ENCODE measurements around the gene THBS1.

The THBS1 gene

GRCh38 chr15:39553947-39554693, 26.8 kb upstream of the THBS1 start:
- TF ChIP-seq, protein P1, sequence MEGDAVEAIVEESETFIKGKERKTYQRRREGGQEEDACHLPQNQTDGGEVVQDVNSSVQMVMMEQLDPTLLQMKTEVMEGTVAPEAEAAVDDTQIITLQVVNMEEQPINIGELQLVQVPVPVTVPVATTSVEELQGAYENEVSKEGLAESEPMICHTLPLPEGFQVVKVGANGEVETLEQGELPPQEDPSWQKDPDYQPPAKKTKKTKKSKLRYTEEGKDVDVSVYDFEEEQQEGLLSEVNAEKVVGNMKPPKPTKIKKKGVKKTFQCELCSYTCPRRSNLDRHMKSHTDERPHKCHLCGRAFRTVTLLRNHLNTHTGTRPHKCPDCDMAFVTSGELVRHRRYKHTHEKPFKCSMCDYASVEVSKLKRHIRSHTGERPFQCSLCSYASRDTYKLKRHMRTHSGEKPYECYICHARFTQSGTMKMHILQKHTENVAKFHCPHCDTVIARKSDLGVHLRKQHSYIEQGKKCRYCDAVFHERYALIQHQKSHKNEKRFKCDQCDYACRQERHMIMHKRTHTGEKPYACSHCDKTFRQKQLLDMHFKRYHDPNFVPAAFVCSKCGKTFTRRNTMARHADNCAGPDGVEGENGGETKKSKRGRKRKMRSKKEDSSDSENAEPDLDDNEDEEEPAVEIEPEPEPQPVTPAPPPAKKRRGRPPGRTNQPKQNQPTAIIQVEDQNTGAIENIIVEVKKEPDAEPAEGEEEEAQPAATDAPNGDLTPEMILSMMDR (IDR thresholded peaks at IDR 0.05; ENCODE audit: low read length): no peak
- TF ChIP-seq EZH2 (optimal IDR thresholded peaks at IDR 0.05; ENCODE audit: low read depth, low read length) (no peak), EZH2phosphoT487 (IDR thresholded peaks at IDR 0.05; ENCODE audit: low read length) (no peak)
- Histone ChIP-seq H3K79me2 (ENCODE audit: low read length) (no peaks in the 10 kb centered on the region), H3K4me3 (ENCODE audit: low read length) (peak overlapping the region; percentile 15), H2AFZ (ENCODE audit: low read length) (no peak overlapping the region), H3K9me2 (replicated peaks; ENCODE audit: insufficient read depth, low read length) (no peaks in the 10 kb centered on the region), H3K4me2 (ENCODE audit: low read depth, low read length) (peak overlapping the region; percentile 71), H4K20me1 (ENCODE audit: insufficient read depth, low read length) (no peaks in the 10 kb centered on the region), H3K4me1 (ENCODE audit: low read length) (peaks cover 35% of the 10 kb centered on the region), H3F3A (ENCODE audit: insufficient read depth, low read length) (peaks cover 12% of the 10 kb centered on the region), H3K27me3 (replicated peaks; ENCODE audit: insufficient read depth, low read length) (no peaks in the 10 kb centered on the region), H3K27ac (ENCODE audit: low read length) (peak overlapping the region; percentile 46; the same call in 1 of the 2 replicates), H3K36me3 (replicated peaks; ENCODE audit: insufficient read depth, low read length) (no peaks in the 10 kb centered on the region), H3K9ac (ENCODE audit: low read length) (peak overlapping the region; percentile 7; the same call in 1 of the 2 replicates), H3K9me3 (replicated peaks; ENCODE audit: insufficient read depth, low read length) (no peaks in the 10 kb centered on the region)
- DNase-seq: peak; percentile 37

DNA sequence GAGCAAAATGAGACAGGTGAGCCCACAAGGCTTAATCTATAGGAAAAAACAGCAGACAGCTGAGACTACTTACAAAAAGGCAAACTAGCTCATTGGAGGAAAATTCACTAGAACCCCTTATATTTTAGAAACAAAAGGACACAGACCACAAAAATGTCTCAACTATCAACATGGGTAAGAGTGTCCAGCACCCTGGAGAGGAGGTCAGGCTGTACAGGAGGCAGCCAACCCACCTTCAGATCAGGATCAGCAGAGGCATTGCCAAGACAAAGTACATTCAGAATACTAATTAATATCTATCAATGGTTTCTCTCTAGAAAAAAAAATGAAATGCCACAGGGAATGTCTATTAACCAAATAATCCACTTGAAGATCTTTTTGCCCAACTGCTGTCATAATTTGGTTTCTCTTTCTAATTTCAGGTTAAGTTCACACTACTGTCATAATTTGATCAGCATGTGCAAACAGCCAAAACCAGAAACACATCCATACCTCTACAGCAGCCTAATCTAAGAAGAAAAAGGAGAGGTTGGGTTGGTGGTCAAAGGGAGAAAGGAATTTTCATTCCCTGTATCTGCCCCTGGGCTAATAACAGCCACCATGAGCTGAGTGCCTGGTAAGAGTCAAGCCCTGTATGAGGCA, 26.0 kb upstream of the THBS1 start:
- Histone ChIP-seq H3K4me3 (ENCODE audit: low read length) (peak overlapping the region; percentile 15; the same call in 1 of the 2 replicates), H3K4me1 (ENCODE audit: low read length) (peaks cover 35% of the 10 kb centered on the region), H3K36me3 (replicated peaks; ENCODE audit: insufficient read depth, low read length) (no peaks in the 10 kb centered on the region), H3K9ac (ENCODE audit: low read length) (peak overlapping the region; percentile 7; the same call in 1 of the 2 replicates), H3K79me2 (ENCODE audit: low read length) (no peaks in the 10 kb centered on the region), H3K9me2 (replicated peaks; ENCODE audit: insufficient read depth, low read length) (no peaks in the 10 kb centered on the region), H3K27ac (ENCODE audit: low read length) (peak overlapping the region; percentile 46; the same call in 1 of the 2 replicates), H4K20me1 (ENCODE audit: insufficient read depth, low read length) (no peaks in the 10 kb centered on the region), H3K27me3 (replicated peaks; ENCODE audit: insufficient read depth, low read length) (no peaks in the 10 kb centered on the region), H3F3A (ENCODE audit: insufficient read depth, low read length) (peaks cover 12% of the 10 kb centered on the region), H3K9me3 (replicated peaks; ENCODE audit: insufficient read depth, low read length) (no peaks in the 10 kb centered on the region), H3K4me2 (ENCODE audit: low read depth, low read length) (peak overlapping the region; percentile 71), H2AFZ (ENCODE audit: low read length) (no peak overlapping the region)
- DNase-seq: peak; percentile 36
- TF ChIP-seq, protein P1 (IDR thresholded peaks at IDR 0.05; ENCODE audit: low read length): no peak
- TF ChIP-seq EZH2 (optimal IDR thresholded peaks at IDR 0.05; ENCODE audit: low read depth, low read length): no peak
- TF ChIP-seq EZH2phosphoT487 (IDR thresholded peaks at IDR 0.05; ENCODE audit: low read length): no peak

DNA sequence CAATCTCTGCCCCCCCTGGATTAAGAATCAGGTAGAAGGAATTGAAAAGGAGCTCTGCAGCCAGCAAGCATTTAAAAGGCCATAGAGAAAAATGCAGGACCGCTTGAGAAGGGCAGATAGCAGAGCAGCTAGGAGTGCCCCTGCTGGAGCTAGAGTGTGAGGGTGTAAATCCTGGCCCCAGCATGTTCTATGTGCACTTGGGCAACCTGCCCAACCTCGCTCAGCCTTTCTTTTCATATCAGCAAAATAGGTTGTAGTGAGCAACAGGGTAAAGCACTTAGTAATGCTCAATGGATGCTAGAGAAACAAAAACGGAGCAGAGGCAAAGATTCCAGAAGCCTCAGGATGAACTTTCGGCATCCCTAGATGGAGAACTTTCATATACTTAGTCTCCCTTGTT, 25.0 kb upstream of the THBS1 start:
- Histone ChIP-seq H2AFZ (ENCODE audit: low read length) (no peak overlapping the region), H3K4me1 (ENCODE audit: low read length) (peaks cover 35% of the 10 kb centered on the region), H3K9me2 (replicated peaks; ENCODE audit: insufficient read depth, low read length) (no peaks in the 10 kb centered on the region), H4K20me1 (ENCODE audit: insufficient read depth, low read length) (no peaks in the 10 kb centered on the region), H3K27me3 (replicated peaks; ENCODE audit: insufficient read depth, low read length) (no peaks in the 10 kb centered on the region), H3K36me3 (replicated peaks; ENCODE audit: insufficient read depth, low read length) (no peaks in the 10 kb centered on the region), H3F3A (ENCODE audit: insufficient read depth, low read length) (peaks cover 12% of the 10 kb centered on the region), H3K4me3 (ENCODE audit: low read length) (no peak overlapping the region), H3K79me2 (ENCODE audit: low read length) (no peaks in the 10 kb centered on the region), H3K9me3 (replicated peaks; ENCODE audit: insufficient read depth, low read length) (no peaks in the 10 kb centered on the region), H3K9ac (ENCODE audit: low read length) (no peak overlapping the region), H3K27ac (ENCODE audit: low read length) (no peak overlapping the region), H3K4me2 (ENCODE audit: low read depth, low read length) (no peak overlapping the region)
- DNase-seq: no peak
- no peak for TF ChIP-seq EZH2phosphoT487 (IDR thresholded peaks at IDR 0.05; ENCODE audit: low read length)

All from MM.1S (cell line).